GM12873 (cell line): ENCODE results near the gene CFAP251.

Source experiments
- TF ChIP-seq, protein P1 (sequence below): IDR thresholded peaks from 2 replicates; pipeline ENCODE4 v1.5.1; 2012; ENCODE audit warnings: low read depth, mild to moderate bottlenecking, moderate library complexity, low read length, control low read depth; ENCODE audit not compliant: insufficient read depth; ENCODE audit errors: missing control alignments

Gene CFAP251

GRCh38 chr12:122046145-122046544 is 127.8 kb downstream of the CFAP251 start:
- TF ChIP-seq, protein P1, sequence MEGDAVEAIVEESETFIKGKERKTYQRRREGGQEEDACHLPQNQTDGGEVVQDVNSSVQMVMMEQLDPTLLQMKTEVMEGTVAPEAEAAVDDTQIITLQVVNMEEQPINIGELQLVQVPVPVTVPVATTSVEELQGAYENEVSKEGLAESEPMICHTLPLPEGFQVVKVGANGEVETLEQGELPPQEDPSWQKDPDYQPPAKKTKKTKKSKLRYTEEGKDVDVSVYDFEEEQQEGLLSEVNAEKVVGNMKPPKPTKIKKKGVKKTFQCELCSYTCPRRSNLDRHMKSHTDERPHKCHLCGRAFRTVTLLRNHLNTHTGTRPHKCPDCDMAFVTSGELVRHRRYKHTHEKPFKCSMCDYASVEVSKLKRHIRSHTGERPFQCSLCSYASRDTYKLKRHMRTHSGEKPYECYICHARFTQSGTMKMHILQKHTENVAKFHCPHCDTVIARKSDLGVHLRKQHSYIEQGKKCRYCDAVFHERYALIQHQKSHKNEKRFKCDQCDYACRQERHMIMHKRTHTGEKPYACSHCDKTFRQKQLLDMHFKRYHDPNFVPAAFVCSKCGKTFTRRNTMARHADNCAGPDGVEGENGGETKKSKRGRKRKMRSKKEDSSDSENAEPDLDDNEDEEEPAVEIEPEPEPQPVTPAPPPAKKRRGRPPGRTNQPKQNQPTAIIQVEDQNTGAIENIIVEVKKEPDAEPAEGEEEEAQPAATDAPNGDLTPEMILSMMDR, result no peak

- TF ChIP-seq, protein P1, result no peak
These were observed 129.8 kb downstream of the CFAP251 start for GRCh38 chr12:122048151-122048550.

DNA sequence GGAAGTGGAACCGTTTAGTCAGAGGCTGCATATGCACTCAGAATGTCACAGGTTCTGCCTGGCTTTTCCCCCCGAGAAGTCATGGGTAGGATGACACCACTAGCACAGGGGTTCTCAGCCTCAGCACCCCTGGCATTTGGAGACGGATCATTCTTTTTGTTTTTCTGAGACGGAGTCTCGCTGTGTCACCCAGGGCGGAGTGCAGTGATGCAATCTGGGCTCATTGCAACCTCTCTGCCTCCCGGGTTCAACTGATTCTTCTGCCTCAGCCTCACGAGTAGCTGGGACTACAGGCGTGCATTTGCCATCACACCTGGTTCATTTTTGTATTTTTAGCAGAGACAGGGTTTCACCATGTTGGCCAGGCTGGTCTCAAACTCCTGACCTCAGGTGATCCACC is 131.4 kb downstream of the CFAP251 start:
- TF ChIP-seq, protein P1, result no peak

- TF ChIP-seq, protein P1, result no peak
These were observed 132.3 kb downstream of the CFAP251 start for GRCh38 chr12:122050706-122051105.

- TF ChIP-seq, protein P1, result no peak
These were observed 133.0 kb downstream of the CFAP251 start for GRCh38 chr12:122051231-122051876.

GRCh38 chr12:122052285-122052684 is 133.9 kb downstream of the CFAP251 start:
- TF ChIP-seq, protein P1, result no peak
